Measurements from ENCODE around the gene GATA2.
A peak's percentile ranks its signal among the peaks of the same experiment; 100 is the strongest.

- TF ChIP-seq EP300 (IDR thresholded peaks at IDR 0.05) (peak in 1 of 2 donors; percentile 5), CTCF (IDR thresholded peaks at IDR 0.05) (no peak), POLR2A (IDR thresholded peaks at IDR 0.05) (no peak)
Observed at GRCh38 chr3:128489927-128490649, 2.9 kb downstream of the GATA2 start.

Data from tibial nerve (tissue), 4 donors.